ENCODE measurements around the gene FRMD4B. TPM values are rescaled to one million over a fixed set of nuclear protein-coding genes. Genes with fewer than 3 reads are reported as not detected.

FRMD4B gene
- total RNA-seq, 1 donor from 2014 or later, result 16.4 TPM

GRCh38 chr3:69306239-69307185 is 79.4 kb downstream of the FRMD4B start:
- no peak for DNase-seq (ENCODE audit: low read depth)
- Histone ChIP-seq H3K27me3 (ENCODE audit: control insufficient read depth, insufficient read depth, low read length) (no peaks in the 10 kb centered on the region), H3K36me3 (ENCODE audit: control insufficient read depth, insufficient read depth, low read length) (no peaks in the 10 kb centered on the region), H3K4me3 (ENCODE audit: low read depth, low read length) (no peak overlapping the region)
- TF ChIP-seq, protein P1, sequence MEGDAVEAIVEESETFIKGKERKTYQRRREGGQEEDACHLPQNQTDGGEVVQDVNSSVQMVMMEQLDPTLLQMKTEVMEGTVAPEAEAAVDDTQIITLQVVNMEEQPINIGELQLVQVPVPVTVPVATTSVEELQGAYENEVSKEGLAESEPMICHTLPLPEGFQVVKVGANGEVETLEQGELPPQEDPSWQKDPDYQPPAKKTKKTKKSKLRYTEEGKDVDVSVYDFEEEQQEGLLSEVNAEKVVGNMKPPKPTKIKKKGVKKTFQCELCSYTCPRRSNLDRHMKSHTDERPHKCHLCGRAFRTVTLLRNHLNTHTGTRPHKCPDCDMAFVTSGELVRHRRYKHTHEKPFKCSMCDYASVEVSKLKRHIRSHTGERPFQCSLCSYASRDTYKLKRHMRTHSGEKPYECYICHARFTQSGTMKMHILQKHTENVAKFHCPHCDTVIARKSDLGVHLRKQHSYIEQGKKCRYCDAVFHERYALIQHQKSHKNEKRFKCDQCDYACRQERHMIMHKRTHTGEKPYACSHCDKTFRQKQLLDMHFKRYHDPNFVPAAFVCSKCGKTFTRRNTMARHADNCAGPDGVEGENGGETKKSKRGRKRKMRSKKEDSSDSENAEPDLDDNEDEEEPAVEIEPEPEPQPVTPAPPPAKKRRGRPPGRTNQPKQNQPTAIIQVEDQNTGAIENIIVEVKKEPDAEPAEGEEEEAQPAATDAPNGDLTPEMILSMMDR (IDR thresholded peaks at IDR 0.05; ENCODE audit: insufficient read depth, low read length, poor library complexity, severe bottlenecking), result peak; percentile 94

- no peaks in the 10 kb centered on the region for H3K36me3 ChIP-seq (ENCODE audit: control insufficient read depth, insufficient read depth, low read length)
- peak; percentile 70 for DNase-seq (ENCODE audit: low read depth)
These were observed 80.9 kb downstream of the FRMD4B start for GRCh38 chr3:69305011-69305410.

GRCh38 chr3:69304396-69304795 is 81.5 kb downstream of the FRMD4B start:
- no peaks in the 10 kb centered on the region for H3K36me3 ChIP-seq (ENCODE audit: control insufficient read depth, insufficient read depth, low read length)
- no peak for DNase-seq (ENCODE audit: low read depth)
- no peaks in the 10 kb centered on the region for H3K27me3 ChIP-seq (ENCODE audit: control insufficient read depth, insufficient read depth, low read length)
- TF ChIP-seq, protein P1 (IDR thresholded peaks at IDR 0.05; ENCODE audit: insufficient read depth, low read length, poor library complexity, severe bottlenecking), result no peak
- no peak overlapping the region for H3K4me3 ChIP-seq (ENCODE audit: low read depth, low read length)

More at GRCh38 chr3:69305011-69305410, 80.9 kb downstream of the FRMD4B start:
- TF ChIP-seq, protein P1 (IDR thresholded peaks at IDR 0.05; ENCODE audit: insufficient read depth, low read length, poor library complexity, severe bottlenecking), result no peak
- Histone ChIP-seq H3K4me3 (ENCODE audit: low read depth, low read length) (no peak overlapping the region), H3K27me3 (ENCODE audit: control insufficient read depth, insufficient read depth, low read length) (no peaks in the 10 kb centered on the region)

DNA sequence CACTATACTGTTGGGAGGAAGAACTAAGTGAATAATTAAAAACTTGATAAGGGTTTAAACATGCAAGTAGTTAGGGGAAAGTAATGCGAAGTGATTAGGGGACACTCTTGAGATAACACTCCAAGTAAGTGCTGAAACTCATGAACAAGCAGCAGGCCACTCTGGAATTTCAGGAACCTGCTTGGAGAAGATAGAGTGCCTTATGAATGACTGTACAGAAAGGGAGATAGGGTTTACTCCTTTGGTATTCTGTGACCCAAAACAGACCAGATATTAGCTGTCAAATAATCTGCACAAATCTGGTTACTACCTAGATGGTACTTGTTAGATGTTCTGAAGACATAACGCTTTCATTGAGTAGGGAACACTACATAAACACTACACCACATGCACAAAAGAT is 85.6 kb downstream of the FRMD4B start:
- TF ChIP-seq, protein P1 (IDR thresholded peaks at IDR 0.05; ENCODE audit: insufficient read depth, low read length, poor library complexity, severe bottlenecking), result no peak
- no peaks in the 10 kb centered on the region for H3K27me3 ChIP-seq (ENCODE audit: control insufficient read depth, insufficient read depth, low read length)
- no peak overlapping the region for H3K4me3 ChIP-seq (ENCODE audit: low read depth, low read length)
- H3K36me3 ChIP-seq (ENCODE audit: control insufficient read depth, insufficient read depth, low read length), result no peaks in the 10 kb centered on the region
- no peak for DNase-seq (ENCODE audit: low read depth)

- H3K27me3 ChIP-seq (ENCODE audit: control insufficient read depth, insufficient read depth, low read length), result no peaks in the 10 kb centered on the region
- no peak overlapping the region for H3K4me3 ChIP-seq (ENCODE audit: low read depth, low read length)
- TF ChIP-seq, protein P1 (IDR thresholded peaks at IDR 0.05; ENCODE audit: insufficient read depth, low read length, poor library complexity, severe bottlenecking), result no peak
- H3K36me3 ChIP-seq (ENCODE audit: control insufficient read depth, insufficient read depth, low read length), result no peaks in the 10 kb centered on the region
- DNase-seq (ENCODE audit: low read depth), result no peak
These were observed 86.5 kb downstream of the FRMD4B start for GRCh38 chr3:69299344-69299743.
